BJ (cell line): ENCODE measurements around the gene GNB5. TPM values are rescaled to one million over a fixed set of nuclear protein-coding genes. Genes with fewer than 3 reads are reported as not detected.

ENCODE experiments used
- CTCF ChIA-PET: fragments of 350-600 bp; formaldehyde crosslinking; extraction: SDS; loops from one replicate; lab custom pipeline; 2021; ENCODE audit warnings: antibody characterized with exemption, inconsistent platforms; lab: Yijun Ruan, JAX
- POLR2A ChIA-PET: fragments of 300-600 bp; sonication (Branson Sonifier 250); formaldehyde crosslinking; extraction: SDS; loops from one replicate; lab custom pipeline; 2021; ENCODE audit warnings: antibody characterized with exemption; lab: Charles Lee
- DNase-seq: peaks from one replicate; pipeline ENCODE4 v3.0.0-alpha.2; 2011; ENCODE audit warnings: low read depth
- H3K27me3 ChIP-seq: 2 replicates; pipeline ENCODE4 v1.6.0; 2011; ENCODE audit warnings: low read length; ENCODE audit not compliant: control insufficient read depth, insufficient read depth
- H3K36me3 ChIP-seq: 2 replicates; pipeline ENCODE4 v1.5.1; 2011; ENCODE audit warnings: low read length; ENCODE audit not compliant: control insufficient read depth, insufficient read depth
- H3K4me3 ChIP-seq: 2 replicates; pipeline ENCODE4 v1.5.1; 2011; ENCODE audit warnings: low read depth, mild to moderate bottlenecking, control low read depth, low read length
- polyA plus RNA-seq: library from polyadenylated mRNA; depleted of rRNA; stranded (reverse); fragments of >200 nt; gene quantifications from 2 replicates; pipeline ENCODE4 v1.2.3, GENCODE V29; 2011
- TF ChIP-seq, protein P1 (sequence below): IDR thresholded peaks from 2 replicates; pipeline ENCODE4 v1.5.1; 2011; ENCODE audit warnings: low read depth, mild to moderate bottlenecking, control low read depth, inconsistent platforms, low read length, moderate library complexity; ENCODE audit not compliant: insufficient read depth

GNB5 gene
- polyA plus RNA-seq, 1 experiment: 63.0 TPM

DNA sequence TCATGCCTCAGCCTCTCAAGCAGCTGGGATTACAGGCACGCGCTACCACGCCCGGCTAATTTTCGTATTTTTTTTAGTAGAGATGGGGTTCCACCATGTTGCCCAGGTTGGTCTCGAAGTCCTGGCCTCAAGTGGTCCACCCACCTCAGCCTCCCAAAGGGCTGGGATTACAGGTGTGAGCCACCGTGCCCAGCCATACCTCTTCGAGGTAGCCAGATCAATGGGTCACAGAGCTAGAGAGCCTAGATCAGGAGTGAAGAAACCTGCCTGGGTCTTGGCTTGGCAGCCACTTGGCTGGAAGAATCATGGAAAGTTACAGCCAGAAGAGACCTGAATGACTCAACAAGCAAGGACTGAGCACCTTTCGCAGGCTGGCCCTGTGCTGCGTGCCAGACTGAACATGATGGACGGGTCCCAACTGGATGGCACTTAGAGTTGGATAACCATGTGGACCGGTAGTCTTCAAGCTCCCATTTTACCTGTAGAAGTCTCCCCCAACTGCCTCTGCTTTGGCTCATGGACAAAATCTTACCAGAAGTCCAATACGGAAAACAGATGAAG lies 29.7 kb downstream of the GNB5 start:
- ChIA-PET POLR2A (no interaction called here), CTCF (interaction anchor here (0.7 to 1.4 kb wide), 4 partner anchors 21 to 573 kb away, joined by 3 to 6 read pairs (median 4); no protein-coding TSS in a partner anchor)
- DNase-seq: no peak
- H3K36me3 ChIP-seq: peaks cover 2% of the 10 kb centered on the region
- H3K4me3 ChIP-seq: no peak overlapping the region
- no peaks in the 10 kb centered on the region for H3K27me3 ChIP-seq
- TF ChIP-seq, protein P1, sequence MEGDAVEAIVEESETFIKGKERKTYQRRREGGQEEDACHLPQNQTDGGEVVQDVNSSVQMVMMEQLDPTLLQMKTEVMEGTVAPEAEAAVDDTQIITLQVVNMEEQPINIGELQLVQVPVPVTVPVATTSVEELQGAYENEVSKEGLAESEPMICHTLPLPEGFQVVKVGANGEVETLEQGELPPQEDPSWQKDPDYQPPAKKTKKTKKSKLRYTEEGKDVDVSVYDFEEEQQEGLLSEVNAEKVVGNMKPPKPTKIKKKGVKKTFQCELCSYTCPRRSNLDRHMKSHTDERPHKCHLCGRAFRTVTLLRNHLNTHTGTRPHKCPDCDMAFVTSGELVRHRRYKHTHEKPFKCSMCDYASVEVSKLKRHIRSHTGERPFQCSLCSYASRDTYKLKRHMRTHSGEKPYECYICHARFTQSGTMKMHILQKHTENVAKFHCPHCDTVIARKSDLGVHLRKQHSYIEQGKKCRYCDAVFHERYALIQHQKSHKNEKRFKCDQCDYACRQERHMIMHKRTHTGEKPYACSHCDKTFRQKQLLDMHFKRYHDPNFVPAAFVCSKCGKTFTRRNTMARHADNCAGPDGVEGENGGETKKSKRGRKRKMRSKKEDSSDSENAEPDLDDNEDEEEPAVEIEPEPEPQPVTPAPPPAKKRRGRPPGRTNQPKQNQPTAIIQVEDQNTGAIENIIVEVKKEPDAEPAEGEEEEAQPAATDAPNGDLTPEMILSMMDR: no peak

DNA sequence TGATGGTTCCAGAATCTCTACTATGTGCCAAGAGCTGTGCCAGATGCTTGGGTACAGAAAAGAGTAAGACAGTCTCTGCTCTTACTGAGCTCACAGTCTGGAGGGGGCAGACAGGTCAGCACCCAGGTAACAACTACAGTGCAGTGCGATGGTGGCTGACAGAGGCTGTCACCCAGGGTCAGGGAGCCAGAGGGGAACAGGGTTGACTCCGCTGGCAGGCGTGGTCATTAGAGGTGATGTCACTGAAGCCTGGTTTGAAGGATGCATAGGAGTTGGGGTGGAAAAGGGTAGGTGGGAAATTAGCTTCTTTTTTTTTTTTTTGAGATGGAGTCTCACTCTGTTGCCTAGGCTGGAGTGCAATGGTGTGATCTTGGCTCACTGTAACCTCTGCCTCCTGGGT lies 31.5 kb downstream of the GNB5 start:
- POLR2A ChIA-PET: no interaction called here
- CTCF ChIA-PET: interaction anchor here (1.1 kb wide), 2 partner anchors 8 to 24 kb away, joined by 3 read pairs; no protein-coding TSS in a partner anchor
- TF ChIP-seq, protein P1: no peak

DNA sequence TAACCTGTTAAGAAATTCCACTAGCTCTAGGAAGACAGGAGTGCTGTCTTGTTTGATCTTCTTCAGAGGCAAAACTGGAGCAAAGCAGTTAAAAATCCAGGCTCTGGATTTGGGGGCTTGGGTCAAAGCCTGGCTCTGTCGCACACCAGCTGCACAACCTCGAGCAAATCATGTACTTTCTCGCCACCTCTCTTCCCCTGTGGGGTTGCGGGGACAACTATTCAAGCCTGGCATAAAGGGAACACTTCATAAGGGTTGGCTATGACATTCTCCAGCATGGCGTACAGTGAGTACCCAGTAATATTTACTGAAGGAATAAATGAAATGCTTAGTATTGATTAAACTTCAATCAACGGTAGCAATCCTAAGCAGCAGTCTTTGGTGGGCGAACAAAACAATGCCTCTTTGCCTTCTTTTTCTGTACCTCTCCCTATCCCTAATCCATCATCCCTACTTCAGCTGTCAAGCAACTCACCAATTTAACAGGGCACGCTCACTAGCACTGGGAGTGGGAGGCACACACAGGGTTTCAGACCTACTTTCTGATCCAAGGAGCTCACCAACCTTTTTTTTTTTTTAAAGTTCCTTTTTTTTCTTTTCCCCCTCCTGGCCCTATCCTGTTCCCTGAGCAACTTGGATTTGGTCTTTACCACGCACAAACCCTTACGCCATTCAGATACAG lies 33.0 kb downstream of the GNB5 start:
- CTCF ChIA-PET: interaction anchor here (1.1 to 1.3 kb wide), 2 partner anchors 14 to 26 kb away, joined by 3 to 5 read pairs; no protein-coding TSS in a partner anchor
- no peaks in the 10 kb centered on the region for H3K27me3 ChIP-seq
- no peak for DNase-seq
- POLR2A ChIA-PET: no interaction called here
- TF ChIP-seq, protein P1: no peak
- peaks cover 4% of the 10 kb centered on the region for H3K36me3 ChIP-seq
- H3K4me3 ChIP-seq: no peak overlapping the region

More for the DNA sequence above, 31.5 kb downstream of the GNB5 start:
- H3K4me3 ChIP-seq: no peak overlapping the region
- H3K27me3 ChIP-seq: no peaks in the 10 kb centered on the region
- no peak for DNase-seq
- H3K36me3 ChIP-seq: peaks cover 2% of the 10 kb centered on the region

DNA sequence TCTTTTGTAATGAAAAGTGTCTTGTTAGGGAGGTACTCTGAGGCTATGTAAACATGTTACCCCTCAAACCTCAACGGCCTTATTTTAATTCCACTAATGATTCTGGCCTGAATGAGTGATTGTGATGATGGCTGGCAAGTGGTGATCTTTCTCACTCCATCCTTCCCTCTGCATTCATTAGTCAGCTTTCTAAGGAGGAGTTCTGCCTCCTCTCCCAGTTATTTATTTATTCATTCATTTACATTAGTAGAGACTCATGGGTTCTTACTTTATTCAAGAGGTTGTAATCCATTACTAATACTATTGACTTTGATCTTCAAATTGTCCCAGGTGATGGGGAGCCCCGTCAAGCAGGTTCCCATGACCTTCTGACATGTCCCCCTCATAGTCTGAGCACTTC lies 35.3 kb downstream of the GNB5 start:
- Histone ChIP-seq H3K27me3 (no peaks in the 10 kb centered on the region), H3K4me3 (no peak overlapping the region), H3K36me3 (peaks cover 11% of the 10 kb centered on the region)
- TF ChIP-seq, protein P1: no peak
- ChIA-PET CTCF (no interaction called here), POLR2A (no interaction called here)
- no peak for DNase-seq

DNA sequence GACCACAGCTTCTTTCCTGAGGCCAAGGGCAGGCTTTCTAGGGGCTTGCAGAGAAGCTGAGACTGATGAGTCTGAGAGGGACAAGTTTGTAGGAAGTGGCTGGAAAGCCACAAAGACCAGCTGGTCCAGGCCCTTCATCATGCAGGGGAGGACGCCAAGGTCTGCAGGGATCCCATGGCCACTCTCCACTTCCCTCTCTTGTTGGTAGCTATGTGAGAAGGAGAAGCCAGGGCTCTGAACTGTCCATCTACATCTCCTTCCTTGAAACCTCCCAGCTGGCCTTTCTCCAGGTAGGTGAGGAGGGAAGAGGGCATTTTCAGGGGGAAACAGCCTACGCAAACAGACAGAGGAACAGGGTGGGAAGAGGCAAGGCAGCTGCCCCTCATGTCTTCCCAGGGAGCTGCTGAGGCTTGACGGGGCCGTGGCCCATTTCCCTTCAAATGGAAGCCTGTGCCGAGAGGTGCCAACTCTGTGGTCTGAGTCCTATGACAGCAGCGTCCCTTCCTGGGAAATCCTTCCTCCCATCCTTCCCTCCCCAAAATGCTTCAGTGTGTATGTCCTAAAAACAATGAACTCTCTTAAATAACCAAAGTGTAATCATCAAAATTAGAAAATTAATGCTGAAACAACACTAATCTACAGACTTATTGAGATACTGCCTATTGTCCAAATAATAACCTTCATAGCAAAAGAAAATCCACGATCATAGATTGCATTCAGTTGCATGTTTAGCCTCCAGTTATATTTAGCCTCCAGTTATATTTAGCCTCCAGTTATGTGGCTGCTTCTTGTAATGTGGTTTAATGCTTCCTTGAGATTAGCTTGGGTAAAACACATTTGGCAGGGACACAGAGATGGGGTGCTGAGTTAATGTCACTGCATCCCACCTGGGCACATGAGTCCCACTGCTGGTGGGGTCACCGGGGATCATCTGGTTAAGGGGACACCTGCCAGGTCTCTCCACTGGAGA lies 36.0 kb downstream of the GNB5 start:
- Histone ChIP-seq H3K36me3 (peaks cover 12% of the 10 kb centered on the region), H3K4me3 (no peak overlapping the region), H3K27me3 (no peaks in the 10 kb centered on the region)
- ChIA-PET POLR2A (no interaction called here), CTCF (interaction anchor here (0.6 to 0.9 kb wide), 2 partner anchors 13 to 72 kb away, joined by 3 read pairs; no protein-coding TSS in a partner anchor)
- no peak for DNase-seq
- TF ChIP-seq, protein P1: no peak
